Lung (tissue), 12 donors: ENCODE data around the gene DENND2D. TPM values are rescaled to one million over a fixed set of nuclear protein-coding genes. Genes with fewer than 3 reads are reported as not detected.
A peak's percentile ranks its signal among the peaks of the same experiment; 100 is the strongest.

ENCODE experiments used
- ATAC-seq: fragments of 200-7000 bp; cut with Tn5 transposase; one replicate; pipeline ENCODE4 v1.9.1; 2020; ENCODE audit warnings: moderate number of reproducible peaks; ENCODE audit not compliant: insufficient read depth, low FRiP score
- DNase-seq, 3 donors: peaks; one replicate each; pipeline ENCODE4 v3.0.0-alpha.2; 2013 to 2017
- H3K27ac ChIP-seq, 2 donors: one replicate each; pipeline ENCODE4 v1.5.1; 2013; ENCODE audit warnings: mild to moderate bottlenecking in 2 of 2, moderate library complexity in 2 of 2, control low read depth in 1 of 2, inconsistent platforms in 1 of 2, low read depth in 1 of 2, low read length in 1 of 2
- H3K27me3 ChIP-seq, 3 donors: one replicate each; pipeline ENCODE4 v1.5.1; 2013; ENCODE audit warnings: low read length in 2 of 3; ENCODE audit not compliant: control insufficient read depth in 3 of 3, insufficient read depth in 3 of 3
- H3K36me3 ChIP-seq, 4 donors: one replicate each; pipeline ENCODE4 v1.5.1; 2013; ENCODE audit warnings: low read length in 4 of 4, mild to moderate bottlenecking in 1 of 4, moderate library complexity in 1 of 4; ENCODE audit not compliant: control insufficient read depth in 4 of 4, insufficient read depth in 4 of 4
- H3K4me1 ChIP-seq, 5 donors: one replicate each; pipeline ENCODE4 v1.5.1; 2013; ENCODE audit warnings: low read length in 5 of 5, mild to moderate bottlenecking in 2 of 5, moderate library complexity in 1 of 5; ENCODE audit not compliant: control insufficient read depth in 5 of 5, insufficient read depth in 5 of 5
- H3K4me3 ChIP-seq: one replicate; pipeline ENCODE4 v1.5.1; 2013; ENCODE audit warnings: mild to moderate bottlenecking, control low read depth, moderate library complexity
- H3K9ac ChIP-seq, 2 donors: one replicate each; pipeline ENCODE4 v1.5.1; 2013; ENCODE audit warnings: low read length in 2 of 2, control low read depth in 1 of 2; ENCODE audit not compliant: insufficient read depth in 1 of 2
- H3K9me3 ChIP-seq, 4 donors: one replicate each; pipeline ENCODE4 v1.5.1; 2013; ENCODE audit warnings: low read length in 3 of 4, mild to moderate bottlenecking in 1 of 4, moderate library complexity in 1 of 4; ENCODE audit not compliant: control insufficient read depth in 4 of 4, insufficient read depth in 3 of 4
- CTCF ChIP-seq: IDR thresholded peaks from 2 replicates; pipeline ENCODE4 v1.5.1; 2012; ENCODE audit warnings: mild to moderate bottlenecking; ENCODE audit errors: control extremely low read depth, extremely low read depth
- WGBS, 2 donors: extraction: QIAGEN DNeasy Blood & Tissue Kit; methylation state at CpG; one replicate each; pipeline ENCODE4 v1.1.7; 2013; 5-methylcytosine and 5-hydroxymethylcytosine counted together
- polyA plus RNA-seq, 2 donors: library from polyadenylated mRNA; stranded (reverse); fragments of 200-250 nt; gene quantifications; one replicate each; pipeline ENCODE4 v1.2.1, GENCODE V29; 2013
- total RNA-seq, 2 donors: library from RNA; depleted of rRNA in 1 of 2; stranded (reverse); fragments of >200 nt in 1 of 2; gene quantifications; one replicate each; pipeline ENCODE4 v1.2.1, GENCODE V29; 2014 to 2021
- donor health status: control.
- donor health status: control.
- donor health status: Bipolar disorder and iron deficiency.
- donor health status: healthy.
- donor health status: DM: yes; HTN: yes; CAD: no.

DENND2D gene
- total and polyA plus RNA-seq, 4 donors, result 39.3 to 71.7 (median 55.5) TPM

- Histone ChIP-seq H3K4me1 (peaks cover 0 to 7% (median 0%) of the 10 kb centered on the region in 5 donors), H3K27ac (no peak overlapping the region), H3K9me3 (no peaks in the 10 kb centered on the region), H3K27me3 (no peaks in the 10 kb centered on the region), H3K36me3 (no peaks in the 10 kb centered on the region), H3K4me3 (no peak overlapping the region), H3K9ac (no peak overlapping the region)
- ATAC-seq (no peak), DNase-seq (no peak)
- WGBS, 2 donors, result 85 to 87% methylated on average over 6 of the region's 6 CpGs
- no peak for TF ChIP-seq CTCF
Measured at GRCh38 chr1:111223126-111223685, 22.8 kb upstream of the DENND2D start.

GRCh38 chr1:111222308-111223125, 22.1 kb upstream of the DENND2D start:
- H3K36me3 ChIP-seq, result no peaks in the 10 kb centered on the region
- DNase-seq (peak; percentile 43 to 48 (median 45)), ATAC-seq (peak; percentile 87)
- H3K9ac ChIP-seq, result no peak overlapping the region
- peak; percentile 70 for TF ChIP-seq CTCF
- 27 to 33% methylated on average over 10 of the region's 10 CpGs for WGBS, 2 donors
- no peak overlapping the region for H3K4me3 ChIP-seq
- no peaks in the 10 kb centered on the region for H3K9me3 ChIP-seq
- H3K27ac ChIP-seq, result peak overlapping the region in 1 of 2 donors; percentile 9
- no peaks in the 10 kb centered on the region for H3K27me3 ChIP-seq
- peaks cover 0 to 6% (median 0%) of the 10 kb centered on the region in 5 donors for H3K4me1 ChIP-seq

GRCh38 chr1:111221633-111222291, 21.3 kb upstream of the DENND2D start:
- H3K36me3 ChIP-seq, result no peaks in the 10 kb centered on the region
- peaks cover 0 to 4% (median 0%) of the 10 kb centered on the region in 5 donors for H3K4me1 ChIP-seq
- H3K4me3 ChIP-seq, result no peak overlapping the region
- no peaks in the 10 kb centered on the region for H3K9me3 ChIP-seq
- H3K27ac ChIP-seq, result no peak overlapping the region
- ATAC-seq, result no peak
- DNase-seq, result no peak
- H3K27me3 ChIP-seq, result no peaks in the 10 kb centered on the region
- 44 to 50% methylated on average over 5 of the region's 5 CpGs for WGBS, 2 donors
- TF ChIP-seq CTCF, result no peak
- no peak overlapping the region for H3K9ac ChIP-seq
